ENCODE results near the gene MOK. TPM values are rescaled to one million over a fixed set of nuclear protein-coding genes. Genes with fewer than 3 reads are reported as not detected.

The MOK gene
- total RNA-seq, 3 donors from 2014 or later (not counting 1 experiment from before 2014, with no cell fraction given) = 3.9 to 6.5 (median 4.7) TPM

DNA sequence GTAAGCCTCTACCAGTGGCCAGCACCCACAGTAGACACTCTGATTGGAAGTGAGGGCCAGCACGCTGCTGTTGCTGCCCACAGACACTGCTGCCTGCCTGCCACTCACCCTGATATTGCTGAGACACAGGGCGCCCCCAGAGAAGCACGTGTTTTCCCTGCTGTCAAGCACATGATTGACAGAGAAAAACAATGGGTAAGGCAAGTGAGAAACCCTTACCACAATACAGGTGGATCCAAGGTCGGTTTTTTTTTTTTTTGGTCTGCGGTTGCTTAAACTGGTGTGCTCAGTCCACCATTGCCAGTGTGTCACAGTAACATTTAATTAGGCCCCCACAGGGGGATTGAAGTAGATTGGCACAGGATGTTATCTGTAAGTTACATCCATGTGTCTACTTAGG, 99.4 kb downstream of the MOK start:
- Histone ChIP-seq H3K4me1 (ENCODE audit: control insufficient read depth, insufficient read depth, low read length) (peaks cover 9% of the 10 kb centered on the region), H3K4me3 (ENCODE audit: low read length) (no peak overlapping the region), H3K9me3 (ENCODE audit: control insufficient read depth, insufficient read depth, low read length) (no peaks in the 10 kb centered on the region), H3K36me3 (ENCODE audit: control insufficient read depth, insufficient read depth, low read length) (peaks cover 20% of the 10 kb centered on the region), H3K27ac (ENCODE audit: low read length) (no peak overlapping the region), H3K27me3 (ENCODE audit: control insufficient read depth, insufficient read depth, low read length) (no peaks in the 10 kb centered on the region)
- H3K4me3 Mint-ChIP-seq = no peak overlapping the region
- TF ChIP-seq, protein P1, sequence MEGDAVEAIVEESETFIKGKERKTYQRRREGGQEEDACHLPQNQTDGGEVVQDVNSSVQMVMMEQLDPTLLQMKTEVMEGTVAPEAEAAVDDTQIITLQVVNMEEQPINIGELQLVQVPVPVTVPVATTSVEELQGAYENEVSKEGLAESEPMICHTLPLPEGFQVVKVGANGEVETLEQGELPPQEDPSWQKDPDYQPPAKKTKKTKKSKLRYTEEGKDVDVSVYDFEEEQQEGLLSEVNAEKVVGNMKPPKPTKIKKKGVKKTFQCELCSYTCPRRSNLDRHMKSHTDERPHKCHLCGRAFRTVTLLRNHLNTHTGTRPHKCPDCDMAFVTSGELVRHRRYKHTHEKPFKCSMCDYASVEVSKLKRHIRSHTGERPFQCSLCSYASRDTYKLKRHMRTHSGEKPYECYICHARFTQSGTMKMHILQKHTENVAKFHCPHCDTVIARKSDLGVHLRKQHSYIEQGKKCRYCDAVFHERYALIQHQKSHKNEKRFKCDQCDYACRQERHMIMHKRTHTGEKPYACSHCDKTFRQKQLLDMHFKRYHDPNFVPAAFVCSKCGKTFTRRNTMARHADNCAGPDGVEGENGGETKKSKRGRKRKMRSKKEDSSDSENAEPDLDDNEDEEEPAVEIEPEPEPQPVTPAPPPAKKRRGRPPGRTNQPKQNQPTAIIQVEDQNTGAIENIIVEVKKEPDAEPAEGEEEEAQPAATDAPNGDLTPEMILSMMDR (IDR thresholded peaks at IDR 0.05) = no peak
- ATAC-seq = peak in 1 of 3 donors; percentile 60
- H3K9me3 Mint-ChIP-seq = no peaks in the 10 kb centered on the region
- no peak for DNase-seq
- H3K4me1 Mint-ChIP-seq = peaks cover 32 to 41% of the 10 kb centered on the region in 2 donors
- H3K27me3 Mint-ChIP-seq (ENCODE audit: low read depth in 2 of 2) = no peaks in the 10 kb centered on the region
- intact Hi-C loops (cut with micrococcal nuclease) = no loop called here
- peak overlapping the region; percentile 20 to 67 for H3K27ac Mint-ChIP-seq
- WGBS (ENCODE audit: insufficient coverage) = 59% methylated on average over 4 of the region's 5 CpGs
- peaks cover 12% of the 10 kb centered on the region for H3K36me3 Mint-ChIP-seq

DNA sequence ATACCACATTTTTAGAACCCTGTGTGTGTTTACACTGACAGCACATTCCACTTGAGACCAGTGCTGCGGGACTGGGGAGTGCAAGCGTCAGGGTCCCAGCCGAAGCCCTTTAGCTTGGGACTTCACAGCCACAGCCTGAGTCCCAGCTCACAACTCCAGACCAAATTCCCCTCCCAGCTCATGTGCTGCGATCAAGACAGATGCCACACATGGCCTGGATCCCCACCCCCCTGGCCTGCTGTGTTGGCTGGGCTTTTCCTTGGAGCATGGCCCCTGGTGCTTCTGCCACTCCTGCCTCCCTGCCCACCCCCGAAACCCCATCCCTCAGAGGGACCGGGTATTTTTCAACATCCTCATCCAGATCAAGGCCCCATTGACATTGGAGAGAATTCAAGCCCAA, 101.6 kb downstream of the MOK start:
- Histone ChIP-seq H3K4me3 (ENCODE audit: low read length) (no peak overlapping the region), H3K36me3 (ENCODE audit: control insufficient read depth, insufficient read depth, low read length) (peaks cover 18% of the 10 kb centered on the region), H3K27ac (ENCODE audit: low read length) (no peak overlapping the region), H3K4me1 (ENCODE audit: control insufficient read depth, insufficient read depth, low read length) (peaks cover 10% of the 10 kb centered on the region), H3K27me3 (ENCODE audit: control insufficient read depth, insufficient read depth, low read length) (no peaks in the 10 kb centered on the region), H3K9me3 (ENCODE audit: control insufficient read depth, insufficient read depth, low read length) (no peaks in the 10 kb centered on the region)
- no peak for ATAC-seq
- Mint-ChIP-seq H3K36me3 (no peaks in the 10 kb centered on the region), H3K4me1 (peaks cover 49 to 54% of the 10 kb centered on the region in 2 donors), H3K9me3 (no peaks in the 10 kb centered on the region), H3K27me3 (ENCODE audit: low read depth in 2 of 2) (no peaks in the 10 kb centered on the region), H3K27ac (no peak overlapping the region), H3K4me3 (no peak overlapping the region)
- DNase-seq = no peak
- intact Hi-C loops (cut with micrococcal nuclease) = no loop called here
- TF ChIP-seq, protein P1 (IDR thresholded peaks at IDR 0.05) = no peak
- WGBS (ENCODE audit: insufficient coverage) = 99% methylated on average over 6 of the region's 6 CpGs

DNA sequence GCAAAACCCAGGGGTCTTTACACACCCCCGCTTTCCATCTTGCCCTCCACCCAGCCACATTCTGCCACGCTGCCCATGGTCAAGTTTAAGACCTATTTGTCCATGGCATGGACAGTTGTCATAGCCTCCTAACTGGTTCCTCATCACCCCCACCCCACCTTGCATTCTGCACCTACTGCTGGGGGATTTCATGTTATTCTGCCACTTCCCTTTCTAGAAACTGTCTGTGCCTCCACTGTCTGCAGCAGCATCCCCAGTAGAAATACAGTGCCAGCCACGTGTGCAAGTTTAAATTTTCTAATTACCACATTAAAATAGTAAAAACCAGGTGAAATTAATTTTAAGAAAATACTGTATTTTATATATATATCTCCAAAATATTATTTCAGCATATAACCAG, 102.0 kb downstream of the MOK start:
- H3K9me3 Mint-ChIP-seq = no peaks in the 10 kb centered on the region
- WGBS (ENCODE audit: insufficient coverage) = 98% methylated on average over 2 of the region's 3 CpGs
- H3K27ac Mint-ChIP-seq = no peak overlapping the region
- no peak overlapping the region for H3K27ac ChIP-seq (ENCODE audit: low read length)
- H3K4me3 ChIP-seq (ENCODE audit: low read length) = no peak overlapping the region
- H3K4me3 Mint-ChIP-seq = no peak overlapping the region
- no peaks in the 10 kb centered on the region for H3K27me3 Mint-ChIP-seq (ENCODE audit: low read depth in 2 of 2)
- intact Hi-C loops (cut with micrococcal nuclease) = no loop called here
- no peaks in the 10 kb centered on the region for H3K9me3 ChIP-seq (ENCODE audit: control insufficient read depth, insufficient read depth, low read length)
- no peaks in the 10 kb centered on the region for H3K27me3 ChIP-seq (ENCODE audit: control insufficient read depth, insufficient read depth, low read length)
- H3K4me1 ChIP-seq (ENCODE audit: control insufficient read depth, insufficient read depth, low read length) = peaks cover 10% of the 10 kb centered on the region
- H3K4me1 Mint-ChIP-seq = peaks cover 49 to 56% of the 10 kb centered on the region in 2 donors
- no peak for ATAC-seq
- H3K36me3 Mint-ChIP-seq = no peaks in the 10 kb centered on the region
- TF ChIP-seq, protein P1 (IDR thresholded peaks at IDR 0.05) = no peak
- DNase-seq = no peak
- peaks cover 20% of the 10 kb centered on the region for H3K36me3 ChIP-seq (ENCODE audit: control insufficient read depth, insufficient read depth, low read length)

DNA sequence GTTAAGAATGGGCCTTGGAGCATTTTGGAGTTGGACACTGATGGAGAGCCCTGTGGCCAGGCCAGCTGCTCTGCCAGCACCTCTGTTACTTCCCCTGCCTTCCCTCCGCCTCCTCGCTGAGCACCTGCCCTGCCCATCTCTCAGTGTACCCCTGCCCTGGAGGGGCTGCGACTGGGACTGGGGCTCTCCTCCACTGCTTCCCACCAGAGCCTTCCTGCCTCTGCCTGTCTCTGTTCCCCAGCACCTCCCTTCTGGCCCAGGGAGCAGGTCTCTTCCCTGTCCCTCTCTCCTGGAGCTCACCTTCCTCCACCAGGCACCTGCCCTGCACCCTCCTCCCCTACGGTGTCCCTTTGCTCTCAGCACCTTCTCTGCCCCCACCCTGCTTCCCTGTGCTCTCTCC, 103.2 kb downstream of the MOK start:
- no peak overlapping the region for H3K4me3 Mint-ChIP-seq
- WGBS (ENCODE audit: insufficient coverage) = 93% methylated on average over 4 of the region's 4 CpGs
- Histone ChIP-seq H3K4me3 (ENCODE audit: low read length) (no peak overlapping the region), H3K27me3 (ENCODE audit: control insufficient read depth, insufficient read depth, low read length) (no peaks in the 10 kb centered on the region), H3K9me3 (ENCODE audit: control insufficient read depth, insufficient read depth, low read length) (no peaks in the 10 kb centered on the region), H3K27ac (ENCODE audit: low read length) (no peak overlapping the region), H3K4me1 (ENCODE audit: control insufficient read depth, insufficient read depth, low read length) (peaks cover 10% of the 10 kb centered on the region), H3K36me3 (ENCODE audit: control insufficient read depth, insufficient read depth, low read length) (peaks cover 22% of the 10 kb centered on the region)
- intact Hi-C loops (cut with micrococcal nuclease) = no loop called here
- peak overlapping the region; percentile 68 to 81 for H3K27ac Mint-ChIP-seq
- DNase-seq = no peak
- peak in 1 of 3 donors; percentile 25 for ATAC-seq
- H3K36me3 Mint-ChIP-seq = no peaks in the 10 kb centered on the region
- H3K27me3 Mint-ChIP-seq (ENCODE audit: low read depth in 2 of 2) = no peaks in the 10 kb centered on the region
- TF ChIP-seq, protein P1 (IDR thresholded peaks at IDR 0.05) = no peak
- H3K9me3 Mint-ChIP-seq = no peaks in the 10 kb centered on the region
- peaks cover 54 to 58% of the 10 kb centered on the region in 2 donors for H3K4me1 Mint-ChIP-seq

All from natural killer cell (primary cell).